Measurements from ENCODE around the gene EMD. TPM values are rescaled to one million over a fixed set of nuclear protein-coding genes. Genes with fewer than 3 reads are reported as not detected.
A peak's percentile ranks its signal among the peaks of the same experiment; 100 is the strongest.

The EMD gene
- total and polyA plus RNA-seq, 2 of the 13 experiments (the other 11 are each of a cell fraction or from before 2014, with no cell fraction given): 14.5 to 14.9 TPM

- TF ChIP-seq USF2 (IDR thresholded peaks at IDR 0.05; ENCODE audit: low read depth, low read length) (no peak), USF2 (CRISPR knock-in tag; IDR thresholded peaks at IDR 0.05; ENCODE audit: borderline replicate concordance) (no peak), SMC3 (IDR thresholded peaks at IDR 0.05; ENCODE audit: low read length) (no peak), ZNF329 (CRISPR knock-in tag; IDR thresholded peaks at IDR 0.05; ENCODE audit: low read depth) (0 out of 2 replicates have a peak, but pooled peaks have one; percentile 33), ZFP91 (CRISPR knock-in tag; IDR thresholded peaks at IDR 0.05; ENCODE audit: borderline replicate concordance) (peak; percentile 46; the same call in 1 of the 2 replicates), TFAP4 (IDR thresholded peaks at IDR 0.05; ENCODE audit: borderline replicate concordance, low read depth) (0 out of 2 replicates have a peak, but pooled peaks have one; percentile 18), ZBTB2 (CRISPR knock-in tag; IDR thresholded peaks at IDR 0.05; ENCODE audit: low read depth) (peak; percentile 43; the same call in 1 of the 2 replicates), SPEN (CRISPR knock-in tag; IDR thresholded peaks at IDR 0.05; ENCODE audit: low read depth) (no peak; the same call in none of the 2 replicates), ZSCAN29 (CRISPR knock-in tag; conservative IDR thresholded peaks at IDR 0.05) (no peak), HIC2 (CRISPR knock-in tag; IDR thresholded peaks at IDR 0.05; ENCODE audit: low read depth) (no peak), HOMEZ (CRISPR knock-in tag; IDR thresholded peaks at IDR 0.05; ENCODE audit: low read depth) (no peak), SMARCC2 (IDR thresholded peaks at IDR 0.05) (no peak), RARG (CRISPR knock-in tag; IDR thresholded peaks at IDR 0.05; ENCODE audit: low read depth) (no peak), SETDB1 (CRISPR knock-in tag; IDR thresholded peaks at IDR 0.05; ENCODE audit: borderline replicate concordance) (no peak), ZSCAN22 (CRISPR knock-in tag; IDR thresholded peaks at IDR 0.05) (no peak), KLF11 (CRISPR knock-in tag; IDR thresholded peaks at IDR 0.05) (no peak), KLF12 (CRISPR knock-in tag; IDR thresholded peaks at IDR 0.05; ENCODE audit: borderline replicate concordance) (no peak), ZNF337 (CRISPR knock-in tag; IDR thresholded peaks at IDR 0.05; ENCODE audit: borderline replicate concordance, low read depth) (no peak), ZNF484 (CRISPR knock-in tag; IDR thresholded peaks at IDR 0.05; ENCODE audit: borderline replicate concordance, low read depth) (no peak)
Observed at GRCh38 chrX:154378799-154379568, at the start of gene EMD (continued).
